ENCODE measurements around the gene CENPL. TPM values are rescaled to one million over a fixed set of nuclear protein-coding genes. Genes with fewer than 3 reads are reported as not detected.

Gene CENPL
- total RNA-seq, 1 experiment from 2014 or later: 28.7 TPM

- H3K4me3 ChIP-seq (ENCODE audit: low read depth in 2 of 2, low read length in 2 of 2): peak overlapping the region; percentile 79 to 95
- H3K27ac ChIP-seq (ENCODE audit: low read length): peak overlapping the region; percentile 97
- TSS peak; percentile 77 for BruUV-seq (replicated peaks)
- CTCF ChIA-PET: interaction anchor here (1.2 kb wide), 1 partner anchor 106 kb away, joined by 4 read pairs; no protein-coding TSS in a partner anchor
- ATAC-seq (no peak), DNase-seq (ENCODE audit: low read depth, low spot score) (no peak)
- peaks cover 35% of the 10 kb centered on the region for H3K36me3 ChIP-seq (ENCODE audit: control insufficient read depth, insufficient read depth, low read length)
- in situ Hi-C loops (cut with HindIII; ENCODE audit: low pct_unique_long_range_greater_than_20kb, low sequenced_read_pairs): no loop called here
- POLR2A ChIA-PET: interaction anchor here (1.2 kb wide), 1 partner anchor 9 kb away, joined by 4 read pairs; no protein-coding TSS in a partner anchor
- TF ChIP-seq POLR2AphosphoS5 (IDR thresholded peaks at IDR 0.05; ENCODE audit: low read depth, low read length) (no peak), SIN3A (IDR thresholded peaks at IDR 0.05; ENCODE audit: borderline replicate concordance, insufficient read depth, low read depth, low read length) (no peak), CTCF (IDR thresholded peaks at IDR 0.05) (no peak), TCF7L2 (IDR thresholded peaks at IDR 0.05; ENCODE audit: low read depth, low read length) (no peak)
- TF ChIP-seq, protein P1, sequence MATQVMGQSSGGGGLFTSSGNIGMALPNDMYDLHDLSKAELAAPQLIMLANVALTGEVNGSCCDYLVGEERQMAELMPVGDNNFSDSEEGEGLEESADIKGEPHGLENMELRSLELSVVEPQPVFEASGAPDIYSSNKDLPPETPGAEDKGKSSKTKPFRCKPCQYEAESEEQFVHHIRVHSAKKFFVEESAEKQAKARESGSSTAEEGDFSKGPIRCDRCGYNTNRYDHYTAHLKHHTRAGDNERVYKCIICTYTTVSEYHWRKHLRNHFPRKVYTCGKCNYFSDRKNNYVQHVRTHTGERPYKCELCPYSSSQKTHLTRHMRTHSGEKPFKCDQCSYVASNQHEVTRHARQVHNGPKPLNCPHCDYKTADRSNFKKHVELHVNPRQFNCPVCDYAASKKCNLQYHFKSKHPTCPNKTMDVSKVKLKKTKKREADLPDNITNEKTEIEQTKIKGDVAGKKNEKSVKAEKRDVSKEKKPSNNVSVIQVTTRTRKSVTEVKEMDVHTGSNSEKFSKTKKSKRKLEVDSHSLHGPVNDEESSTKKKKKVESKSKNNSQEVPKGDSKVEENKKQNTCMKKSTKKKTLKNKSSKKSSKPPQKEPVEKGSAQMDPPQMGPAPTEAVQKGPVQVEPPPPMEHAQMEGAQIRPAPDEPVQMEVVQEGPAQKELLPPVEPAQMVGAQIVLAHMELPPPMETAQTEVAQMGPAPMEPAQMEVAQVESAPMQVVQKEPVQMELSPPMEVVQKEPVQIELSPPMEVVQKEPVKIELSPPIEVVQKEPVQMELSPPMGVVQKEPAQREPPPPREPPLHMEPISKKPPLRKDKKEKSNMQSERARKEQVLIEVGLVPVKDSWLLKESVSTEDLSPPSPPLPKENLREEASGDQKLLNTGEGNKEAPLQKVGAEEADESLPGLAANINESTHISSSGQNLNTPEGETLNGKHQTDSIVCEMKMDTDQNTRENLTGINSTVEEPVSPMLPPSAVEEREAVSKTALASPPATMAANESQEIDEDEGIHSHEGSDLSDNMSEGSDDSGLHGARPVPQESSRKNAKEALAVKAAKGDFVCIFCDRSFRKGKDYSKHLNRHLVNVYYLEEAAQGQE (IDR thresholded peaks at IDR 0.05; ENCODE audit: insufficient read depth in 1 of 2, low read depth in 2 of 2, low read length in 1 of 2): no peak
- H3K27me3 ChIP-seq (ENCODE audit: control insufficient read depth, insufficient read depth, low read length): no peaks in the 10 kb centered on the region
- intact Hi-C loops (cut with micrococcal nuclease; ENCODE audit: unreplicated experiment): no loop called here
- peaks cover 26% of the 10 kb centered on the region for H3K4me1 ChIP-seq (ENCODE audit: control insufficient read depth, insufficient read depth, low read length)
- no peaks in the 10 kb centered on the region for H3K9me3 ChIP-seq (ENCODE audit: control insufficient read depth, insufficient read depth, low read depth, low read length)
These were observed 44.3 kb upstream of the CENPL start for GRCh38 chr1:173869021-173869359.

- ChIA-PET POLR2A (interaction anchor here (0.5 to 1.2 kb wide), 6 partner anchors 9 to 420 kb away, joined by 3 to 4 read pairs (median 3); no protein-coding TSS in a partner anchor), CTCF (interaction anchor here (0.6 to 1.2 kb wide), 3 partner anchors 43 to 136 kb away, joined by 4 to 9 read pairs (median 4); no protein-coding TSS in a partner anchor)
- in situ Hi-C loops (cut with HindIII; ENCODE audit: low pct_unique_long_range_greater_than_20kb, low sequenced_read_pairs): no loop called here
- no peak for DNase-seq (ENCODE audit: low read depth, low spot score)
- TF ChIP-seq, protein P1 (IDR thresholded peaks at IDR 0.05; ENCODE audit: insufficient read depth in 1 of 2, low read depth in 2 of 2, low read length in 1 of 2): no peak
- TF ChIP-seq SIN3A (IDR thresholded peaks at IDR 0.05; ENCODE audit: borderline replicate concordance, insufficient read depth, low read depth, low read length): peak; percentile 95; the same call in 1 of the 2 replicates
- intact Hi-C loops (cut with micrococcal nuclease; ENCODE audit: unreplicated experiment): no loop called here
- peak; percentile 85 for ATAC-seq
- Histone ChIP-seq H3K4me1 (ENCODE audit: control insufficient read depth, insufficient read depth, low read length) (peaks cover 32% of the 10 kb centered on the region), H3K4me3 (ENCODE audit: low read depth in 2 of 2, low read length in 2 of 2) (peak within 1 kb of the TSS; percentile 79 to 95), H3K27me3 (ENCODE audit: control insufficient read depth, insufficient read depth, low read length) (no peaks in the 10 kb centered on the region), H3K36me3 (ENCODE audit: control insufficient read depth, insufficient read depth, low read length) (peaks cover 40% of the 10 kb centered on the region), H3K9me3 (ENCODE audit: control insufficient read depth, insufficient read depth, low read depth, low read length) (no peaks in the 10 kb centered on the region), H3K27ac (ENCODE audit: low read length) (peak within 1 kb of the TSS; percentile 97)
- no TSS peak for BruUV-seq (replicated peaks)
These were observed 43.8 kb upstream of the CENPL start, which contains the start of gene ZBTB37 for GRCh38 chr1:173868266-173869020. TSS of gene ZBTB37 (plus strand) at chr1:173868380. CDS start at chr1:173870226, 1,846 bp downstream.
